K562 (cell line): ENCODE data around the gene ABAT. TPM values are rescaled to one million over a fixed set of nuclear protein-coding genes. Genes with fewer than 3 reads are reported as not detected.

ENCODE experiments used
- ATAC-seq: fragments of 200-7000 bp; cut with Tn5 transposase; 3 replicates; pipeline ENCODE4 v1.9.1; 2020; ENCODE audit warnings: moderate library complexity
- BruUV-seq: library from RNA; stranded (reverse); fragments of 400-500 nt; replicated peaks from 2 replicates; lab custom pipeline; 2021; lab: Mats Ljungman, UMichigan
- CTCF ChIA-PET: fragments of 300-600 bp; formaldehyde crosslinking; extraction: SDS; loops from one replicate; lab custom pipeline; 2021; ENCODE audit warnings: low intra/inter-chr PET ratio; lab: Yijun Ruan, JAX
- POLR2A ChIA-PET: fragments of 300-600, 350-650 bp; sonication (Branson Sonifier 250); formaldehyde crosslinking; extraction: SDS; loops from one replicate; lab custom pipeline; 2021; ENCODE audit warnings: antibody characterized with exemption, inconsistent platforms; lab: Yijun Ruan, JAX
- DNase-seq, 4 experiments: peaks; one replicate each; pipeline versions ENCODE4 v3.0.0 to v3.0.0-alpha.2; 2011 to 2018; ENCODE audit warnings: low spot score in 3 of 4, mixed read lengths in 3 of 4; ENCODE audit errors: extremely low read depth in 1 of 4
- FAIRE-seq: peaks from 2 replicates; lab custom pipeline; 2011; peaks lifted over from hg19 to GRCh38; lab: Jason Lieb, UNC
- H2AFZ ChIP-seq: 2 replicates; pipeline ENCODE4 v1.6.0; 2011; ENCODE audit warnings: low read depth, low read length, control low read depth, inconsistent platforms
- H3K27ac ChIP-seq: fragments of 200-600 bp; 3 replicates; pipeline ENCODE4 v1.8.0; 2011; ENCODE audit warnings: low read depth, mild to moderate bottlenecking, control low read depth, inconsistent platforms, low read length, moderate library complexity, mixed read lengths; ENCODE audit errors: extremely low read depth
- H3K27me3 ChIP-seq, 2 experiments: fragments of 300-600 bp in 1 of 2; 2 replicates in 1 of 2; 3 replicates in 1 of 2; pipeline versions ENCODE4 v1.6.0 to v1.8.0; 2011; ENCODE audit warnings: inconsistent platforms in 2 of 2, low read length in 2 of 2, mild to moderate bottlenecking in 1 of 2, mixed read lengths in 1 of 2, moderate library complexity in 1 of 2; ENCODE audit not compliant: control insufficient read depth in 2 of 2, insufficient read depth in 2 of 2
- H3K36me3 ChIP-seq: fragments of 300-600 bp; 3 replicates; pipeline ENCODE4 v1.8.0; 2011; ENCODE audit warnings: mild to moderate bottlenecking, low read length, inconsistent platforms; ENCODE audit not compliant: control insufficient read depth, insufficient read depth
- H3K4me1 ChIP-seq, 2 experiments: fragments of 200-600 bp in 1 of 2; replicated peaks in 1 of 2; 2 replicates in 1 of 2; 3 replicates in 1 of 2; pipeline versions ENCODE4 v1.5.1 to v1.8.0; 2011; ENCODE audit warnings: inconsistent platforms in 2 of 2, low read length in 2 of 2, mild to moderate bottlenecking in 1 of 2, mixed read lengths in 1 of 2, moderate library complexity in 1 of 2; ENCODE audit not compliant: control insufficient read depth in 2 of 2, insufficient read depth in 2 of 2
- H3K4me2 ChIP-seq: 2 replicates; pipeline ENCODE4 v1.6.1; 2011; ENCODE audit warnings: low read length, control low read depth, inconsistent platforms, mixed read lengths; ENCODE audit not compliant: insufficient read depth
- H3K4me3 ChIP-seq: fragments of 200-600 bp; sonication (generic), shearing (Covaris generic); 2 replicates; pipeline ENCODE4 v1.5.1; 2016; ENCODE audit warnings: control low read depth, inconsistent platforms
- H3K79me2 ChIP-seq: fragments of 200-600 bp; 3 replicates; pipeline ENCODE4 v1.8.0; 2011; ENCODE audit warnings: low read length, inconsistent platforms; ENCODE audit not compliant: control insufficient read depth, insufficient read depth
- H3K9ac ChIP-seq, 2 experiments: 2 replicates each; pipeline versions ENCODE4 v1.6.0 to v1.6.1; 2011; ENCODE audit warnings: low read depth in 2 of 2, low read length in 2 of 2, control low read depth in 1 of 2, inconsistent platforms in 1 of 2, mild to moderate bottlenecking in 1 of 2, mixed read lengths in 1 of 2; ENCODE audit not compliant: insufficient read depth in 1 of 2
- H3K9me1 ChIP-seq: one replicate; pipeline ENCODE4 v1.6.0; 2011; ENCODE audit warnings: inconsistent platforms, mild to moderate bottlenecking, low read length, moderate library complexity; ENCODE audit not compliant: control insufficient read depth, insufficient read depth
- H3K9me3 ChIP-seq: replicated peaks from 2 replicates; pipeline ENCODE4 v1.5.1; 2011; ENCODE audit warnings: low read depth, low read length, inconsistent platforms; ENCODE audit not compliant: control insufficient read depth, insufficient read depth
- H4K20me1 ChIP-seq: replicated peaks from 2 replicates; pipeline ENCODE4 v1.6.1; 2011; ENCODE audit warnings: low read length, inconsistent platforms, mixed read lengths; ENCODE audit not compliant: control insufficient read depth, insufficient read depth
- GATAD2A ChIP-seq: fragments of 450-650 bp; IDR thresholded peaks from 2 replicates; pipeline ENCODE4 v1.6.1; 2017
- LEF1 ChIP-seq: fragments of 450-650 bp; IDR thresholded peaks from 2 replicates; pipeline ENCODE4 v1.6.1; 2016; ENCODE audit warnings: mild to moderate bottlenecking
- POU5F1 ChIP-seq: fragments of 150-350 bp; IDR thresholded peaks from 2 replicates; pipeline ENCODE4 v1.6.1; 2014; ENCODE audit warnings: borderline replicate concordance, low read length, low read depth, mild to moderate bottlenecking; ENCODE audit not compliant: partially characterized antibody
- PYGO2 ChIP-seq: fragments of 450-650 bp; IDR thresholded peaks from 2 replicates; pipeline ENCODE4 v1.6.1; 2016; ENCODE audit warnings: mild to moderate bottlenecking, missing genetic modification characterization, moderate library complexity, missing compliant biosample characterization
- RBM14 ChIP-seq: fragments of 200-400 bp; formaldehyde crosslinking; IDR thresholded peaks from 2 replicates; pipeline ENCODE4 v1.6.1; 2018; ENCODE audit warnings: low read depth, mild to moderate bottlenecking, low read length, moderate library complexity, borderline replicate concordance; ENCODE audit not compliant: insufficient read depth
- SMARCE1 ChIP-seq: fragments of 450-650 bp; IDR thresholded peaks from 2 replicates; pipeline ENCODE4 v1.7.1; 2016; ENCODE audit warnings: mild to moderate bottlenecking
- WGBS: fragments of 100-300 bp; shearing (Covaris generic); methylation state at CpG from one replicate; pipeline ENCODE4 v1.1.6; 2016; ENCODE audit warnings: low coverage, mixed read lengths; ENCODE audit not compliant: insufficient coverage; ENCODE audit errors: missing lambda C conversion rate; 5-methylcytosine and 5-hydroxymethylcytosine counted together
- in situ Hi-C: fragments of 300-500 bp; cut with MboI; formaldehyde crosslinking; loops from 4 replicates; pipeline ENCODE4 v1.15.0; 2018; ENCODE audit warnings: inconsistent platforms, mixed read lengths
- intact Hi-C: fragments of 100-400 bp; cut with micrococcal nuclease; formaldehyde crosslinking; loops from 2 replicates; pipeline ENCODE4 v1.14.2; 2022
- polyA plus RNA-seq, 8 experiments: library from polyadenylated mRNA; depleted of rRNA in 4 of 8; stranded (reverse) in 5 of 8; unstranded in 3 of 8; fragments of >200 nt; fragmentation: Nextera tagmentation in 2 of 8; fragmentation: Illumina TruSeq in 1 of 8; extraction: Ambion mirVana in 2 of 8; extraction: Trizol in 1 of 8; gene quantifications; 2 replicates each; pipeline versions ENCODE4 v1.2.1 to v1.2.3, GENCODE V29; 2011 to 2014; ENCODE audit warnings: inconsistent platforms in 1 of 8, missing spikeins in 1 of 8
- total RNA-seq, 7 experiments: library from RNA; depleted of rRNA in 6 of 7; stranded (reverse); fragments of >200 nt in 6 of 7; fragmentation: Illumina TruSeq in 2 of 7; extraction: Trizol in 2 of 7; gene quantifications; 2 replicates each; pipeline versions ENCODE4 v1.2.1 to v1.2.3, GENCODE V29; 2011 to 2021; ENCODE audit warnings: low replicate concordance in 1 of 7
- TF ChIP-seq, protein P1 (sequence below), 2 experiments: fragments of 450-650 bp; formaldehyde crosslinking in 1 of 2; IDR thresholded peaks; 2 replicates each; pipeline versions ENCODE4 v1.4.0 to v1.6.1; 2014 to 2020; ENCODE audit warnings: mild to moderate bottlenecking in 2 of 2, borderline replicate concordance in 1 of 2, low read depth in 1 of 2
- TF ChIP-seq, protein P2 (sequence below): sonication (generic); formaldehyde crosslinking; IDR thresholded peaks from 2 replicates; pipeline ENCODE4 v1.9.0; 2022; ENCODE audit warnings: mild to moderate bottlenecking, missing genetic modification reagents

Gene ABAT
- total and polyA plus RNA-seq, 9 of the 15 experiments (the other 6 are each of a cell fraction or from before 2014, with no cell fraction given): 0.01 to 0.49 (median 0.10) TPM

DNA sequence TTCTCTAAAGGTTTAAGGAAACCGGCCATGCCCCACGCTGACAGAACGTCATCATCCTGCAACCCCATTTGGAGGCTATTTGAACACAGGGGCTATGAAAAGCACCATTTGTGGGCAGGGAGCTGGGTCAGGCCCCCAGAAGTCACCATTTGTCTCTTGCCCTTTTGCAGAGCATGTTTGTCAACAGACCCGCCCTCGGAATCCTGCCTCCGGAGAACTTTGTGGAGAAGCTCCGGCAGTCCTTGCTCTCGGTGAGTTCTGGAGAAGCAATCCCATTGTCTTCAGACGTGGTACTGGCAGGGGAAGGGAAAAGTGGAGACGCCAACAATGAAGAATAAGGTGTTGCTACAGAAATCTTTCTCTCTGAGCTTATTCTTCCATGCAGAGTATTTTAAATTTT is 89.5 kb downstream of the ABAT start (continued):
- TF ChIP-seq SMARCE1 (no peak), LEF1 (no peak), PYGO2 (no peak), POU5F1 (no peak)

DNA sequence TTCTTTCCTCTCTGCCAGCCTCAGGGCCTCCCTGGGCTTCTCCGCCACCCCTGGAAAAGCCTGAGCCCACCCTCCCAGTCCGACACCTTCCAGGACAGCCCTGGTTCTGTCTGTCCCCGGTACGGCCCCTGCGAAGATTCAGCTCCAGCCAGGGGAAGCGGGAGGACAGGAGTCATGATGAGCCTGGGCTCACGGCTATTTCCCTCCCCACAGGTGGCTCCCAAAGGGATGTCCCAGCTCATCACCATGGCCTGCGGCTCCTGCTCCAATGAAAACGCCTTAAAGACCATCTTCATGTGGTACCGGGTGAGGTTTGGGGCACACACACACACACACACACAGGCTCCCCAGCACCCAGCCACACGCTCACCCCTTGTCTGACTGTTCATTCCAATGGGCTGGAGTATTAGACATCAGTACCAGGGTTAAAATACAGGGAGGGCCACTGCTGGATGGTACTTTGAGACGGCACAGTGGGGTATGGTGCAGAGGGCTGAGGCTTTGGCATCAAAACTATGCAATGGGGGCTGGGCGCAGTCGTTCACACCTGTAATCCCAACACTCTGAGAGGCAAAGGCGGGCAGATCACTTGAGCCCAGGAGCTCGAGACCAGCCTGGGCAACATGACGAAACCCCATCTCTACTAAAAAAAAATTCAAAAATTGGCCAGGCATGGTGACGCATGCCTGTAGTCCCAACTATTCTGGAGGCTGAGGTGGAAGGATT is 90.3 kb downstream of the ABAT start:
- in situ Hi-C loops: no loop called here
- no peaks in the 10 kb centered on the region for H3K36me3 ChIP-seq
- no peak overlapping the region for H3K27ac ChIP-seq
- no peak overlapping the region for H2AFZ ChIP-seq
- no peak for FAIRE-seq
- H3K4me1 ChIP-seq: no peaks in the 10 kb centered on the region
- peaks cover 42 to 77% of the 10 kb centered on the region in 2 experiments; a peak in 4 of 5 replicates for H3K27me3 ChIP-seq
- no TSS peak for BruUV-seq
- ChIA-PET CTCF (no interaction called here), POLR2A (no interaction called here)
- no peaks in the 10 kb centered on the region for H3K9me1 ChIP-seq
- intact Hi-C loops: no loop called here
- H4K20me1 ChIP-seq: peaks cover 6% of the 10 kb centered on the region
- H3K9ac ChIP-seq: no peak overlapping the region
- H3K9me3 ChIP-seq: no peaks in the 10 kb centered on the region
- 4% methylated on average over 14 of the region's 18 CpGs for WGBS
- no peaks in the 10 kb centered on the region for H3K79me2 ChIP-seq
- H3K4me3 ChIP-seq: no peak overlapping the region
- DNase-seq: no peak
- ATAC-seq: no peak; the same call in 1 of the 3 replicates
- no peak overlapping the region for H3K4me2 ChIP-seq
- TF ChIP-seq, protein P1, sequence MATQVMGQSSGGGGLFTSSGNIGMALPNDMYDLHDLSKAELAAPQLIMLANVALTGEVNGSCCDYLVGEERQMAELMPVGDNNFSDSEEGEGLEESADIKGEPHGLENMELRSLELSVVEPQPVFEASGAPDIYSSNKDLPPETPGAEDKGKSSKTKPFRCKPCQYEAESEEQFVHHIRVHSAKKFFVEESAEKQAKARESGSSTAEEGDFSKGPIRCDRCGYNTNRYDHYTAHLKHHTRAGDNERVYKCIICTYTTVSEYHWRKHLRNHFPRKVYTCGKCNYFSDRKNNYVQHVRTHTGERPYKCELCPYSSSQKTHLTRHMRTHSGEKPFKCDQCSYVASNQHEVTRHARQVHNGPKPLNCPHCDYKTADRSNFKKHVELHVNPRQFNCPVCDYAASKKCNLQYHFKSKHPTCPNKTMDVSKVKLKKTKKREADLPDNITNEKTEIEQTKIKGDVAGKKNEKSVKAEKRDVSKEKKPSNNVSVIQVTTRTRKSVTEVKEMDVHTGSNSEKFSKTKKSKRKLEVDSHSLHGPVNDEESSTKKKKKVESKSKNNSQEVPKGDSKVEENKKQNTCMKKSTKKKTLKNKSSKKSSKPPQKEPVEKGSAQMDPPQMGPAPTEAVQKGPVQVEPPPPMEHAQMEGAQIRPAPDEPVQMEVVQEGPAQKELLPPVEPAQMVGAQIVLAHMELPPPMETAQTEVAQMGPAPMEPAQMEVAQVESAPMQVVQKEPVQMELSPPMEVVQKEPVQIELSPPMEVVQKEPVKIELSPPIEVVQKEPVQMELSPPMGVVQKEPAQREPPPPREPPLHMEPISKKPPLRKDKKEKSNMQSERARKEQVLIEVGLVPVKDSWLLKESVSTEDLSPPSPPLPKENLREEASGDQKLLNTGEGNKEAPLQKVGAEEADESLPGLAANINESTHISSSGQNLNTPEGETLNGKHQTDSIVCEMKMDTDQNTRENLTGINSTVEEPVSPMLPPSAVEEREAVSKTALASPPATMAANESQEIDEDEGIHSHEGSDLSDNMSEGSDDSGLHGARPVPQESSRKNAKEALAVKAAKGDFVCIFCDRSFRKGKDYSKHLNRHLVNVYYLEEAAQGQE (IDR thresholded peaks at IDR 0.05; ENCODE audit: borderline replicate concordance): no peak
- TF ChIP-seq, protein P1 (CRISPR knock-in tag; IDR thresholded peaks at IDR 0.05; ENCODE audit: low read depth): no peak
- TF ChIP-seq, protein P2, sequence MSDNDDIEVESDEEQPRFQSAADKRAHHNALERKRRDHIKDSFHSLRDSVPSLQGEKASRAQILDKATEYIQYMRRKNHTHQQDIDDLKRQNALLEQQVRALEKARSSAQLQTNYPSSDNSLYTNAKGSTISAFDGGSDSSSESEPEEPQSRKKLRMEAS (CRISPR knock-in tag): no peak
- TF ChIP-seq GATAD2A (no peak), RBM14 (no peak)
